Keratinocyte (primary cell): ENCODE data around the gene C20orf144. TPM values are rescaled to one million over a fixed set of nuclear protein-coding genes. Genes with fewer than 3 reads are reported as not detected.

Experiments
- DNase-seq: peaks from one replicate; pipeline ENCODE4 v3.0.0-alpha.2; 2011; ENCODE audit warnings: low read depth, missing footprints, low spot score
- FAIRE-seq: peaks from 2 replicates; lab custom pipeline; 2011; peaks lifted over from hg19 to GRCh38; lab: Jason Lieb, UNC
- H2AFZ ChIP-seq: 2 replicates; pipeline ENCODE4 v1.6.0; 2012; ENCODE audit warnings: low read length, control low read depth, inconsistent platforms; ENCODE audit not compliant: control insufficient read depth
- H3K27ac ChIP-seq: 2 replicates; pipeline ENCODE4 v1.5.1; 2011; ENCODE audit warnings: low read length; ENCODE audit not compliant: control insufficient read depth, insufficient read depth
- H3K27me3 ChIP-seq: 3 replicates; pipeline ENCODE4 v1.6.0; 2011; ENCODE audit warnings: low read length; ENCODE audit not compliant: control insufficient read depth, insufficient read depth; ENCODE audit errors: extremely low read depth
- H3K36me3 ChIP-seq, 2 experiments: 2 replicates in 1 of 2; 3 replicates in 1 of 2; pipeline ENCODE4 v1.5.1; 2011; ENCODE audit warnings: low read length in 2 of 2, mild to moderate bottlenecking in 1 of 2; ENCODE audit not compliant: control insufficient read depth in 2 of 2, insufficient read depth in 2 of 2; ENCODE audit errors: extremely low read depth in 1 of 2
- H3K4me1 ChIP-seq: 3 replicates; pipeline ENCODE4 v1.5.1; 2011; ENCODE audit warnings: low read length; ENCODE audit not compliant: control insufficient read depth, insufficient read depth; ENCODE audit errors: extremely low read depth
- H3K4me2 ChIP-seq: 3 replicates; pipeline ENCODE4 v1.6.0; 2011; ENCODE audit warnings: low read depth, low read length; ENCODE audit not compliant: control insufficient read depth, insufficient read depth; ENCODE audit errors: extremely low read depth
- H3K4me3 ChIP-seq, 3 experiments: fragments of 200-600 bp in 1 of 3; sonication (generic) in 1 of 3; 2 replicates in 2 of 3; 3 replicates in 1 of 3; pipeline ENCODE4 v1.5.1; 2011 to 2016; ENCODE audit warnings: low read length in 3 of 3, mild to moderate bottlenecking in 3 of 3, control low read depth in 2 of 3, inconsistent platforms in 1 of 3, low read depth in 1 of 3, mixed read lengths in 1 of 3, mixed run types in 1 of 3, moderate library complexity in 1 of 3; ENCODE audit not compliant: control insufficient read depth in 2 of 3, insufficient read depth in 2 of 3; ENCODE audit errors: extremely low read depth in 1 of 3
- H3K79me2 ChIP-seq: 2 replicates; pipeline ENCODE4 v1.6.0; 2012; ENCODE audit warnings: low read length; ENCODE audit not compliant: control insufficient read depth, insufficient read depth
- H3K9ac ChIP-seq: 3 replicates; pipeline ENCODE4 v1.6.0; 2011; ENCODE audit warnings: low read length; ENCODE audit not compliant: control insufficient read depth, insufficient read depth; ENCODE audit errors: extremely low read depth
- H3K9me1 ChIP-seq: 3 replicates; pipeline ENCODE4 v1.6.0; 2011; ENCODE audit warnings: low read length; ENCODE audit not compliant: control insufficient read depth, insufficient read depth; ENCODE audit errors: extremely low read depth
- H3K9me3 ChIP-seq: 2 replicates; pipeline ENCODE4 v1.5.1; 2012; ENCODE audit warnings: low read depth, low read length; ENCODE audit not compliant: control insufficient read depth
- H4K20me1 ChIP-seq: 3 replicates; pipeline ENCODE4 v1.6.0; 2011; ENCODE audit warnings: low read length; ENCODE audit not compliant: control insufficient read depth, insufficient read depth; ENCODE audit errors: extremely low read depth
- CTCF ChIP-seq, 3 experiments: IDR thresholded peaks in 1 of 3; conservative IDR thresholded peaks in 1 of 3; optimal IDR thresholded peaks in 1 of 3; 2 replicates in 2 of 3; 3 replicates in 1 of 3; pipeline versions ENCODE3 to v1.5.1; 2011; ENCODE audit warnings: low read length in 3 of 3, mild to moderate bottlenecking in 3 of 3, moderate library complexity in 2 of 3, control low read depth in 1 of 3, inconsistent platforms in 1 of 3; ENCODE audit not compliant: insufficient read depth in 2 of 3; ENCODE audit errors: extremely low read depth in 1 of 3
- EZH2 ChIP-seq: IDR thresholded peaks from one replicate; pipeline ENCODE4 v1.6.1; 2012; ENCODE audit warnings: inconsistent platforms, mild to moderate bottlenecking, low read length, moderate library complexity
- dilution Hi-C: fragments of 300-500 bp; cut with MboI; formaldehyde crosslinking; loops from one replicate; pipeline ENCODE4 v1.7.0; 2020; ENCODE audit warnings: low sequenced_read_pairs; ENCODE audit not compliant: extremely low pct_ligation_motif_present
- polyA plus RNA-seq, 5 experiments: library from polyadenylated mRNA; depleted of rRNA in 3 of 5; stranded (reverse) in 3 of 5; stranded (forward) in 1 of 5; unstranded in 1 of 5; fragments of >200 nt; gene quantifications; 1 replicate in 1 of 5; 2 replicates in 3 of 5; 3 replicates in 1 of 5; pipeline versions ENCODE4 v1.2.1 to v1.2.3, GENCODE V29; 2011 to 2012; ENCODE audit warnings: missing spikeins in 2 of 5, low read depth in 1 of 5, low replicate concordance in 1 of 5

C20orf144 gene
- polyA plus RNA-seq, 1 donor (not counting 4 experiments of a cell fraction or from before 2014, with no cell fraction given), result 0.03 TPM

DNA sequence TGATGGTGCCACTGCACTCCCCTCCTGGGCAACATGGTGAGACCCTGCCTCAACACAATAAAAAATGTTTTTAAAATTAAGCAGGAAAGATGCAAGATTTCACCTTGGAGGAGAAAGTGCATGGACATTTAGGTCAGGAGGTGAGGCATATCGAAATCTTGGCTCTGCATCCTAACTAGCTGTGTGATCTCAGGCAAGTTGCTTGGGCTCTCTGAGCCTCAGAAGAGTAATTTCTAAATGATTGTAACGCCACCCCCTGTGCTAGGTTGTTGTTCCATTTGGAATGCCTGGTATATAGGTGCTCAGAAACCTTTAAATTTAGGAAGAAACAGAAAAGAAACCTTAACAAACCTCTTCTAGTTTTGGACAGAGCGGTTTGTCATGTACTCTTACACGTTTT, 35.9 kb upstream of the C20orf144 start:
- Histone ChIP-seq H3K4me2 (no peak overlapping the region), H3K9me3 (no peaks in the 10 kb centered on the region), H4K20me1 (no peaks in the 10 kb centered on the region), H3K27ac (no peak overlapping the region), H2AFZ (no peak overlapping the region), H3K9ac (no peak overlapping the region), H3K9me1 (no peaks in the 10 kb centered on the region), H3K27me3 (no peaks in the 10 kb centered on the region), H3K36me3 (peaks cover 14 to 25% of the 10 kb centered on the region in 2 experiments), H3K4me3 (no peak overlapping the region), H3K4me1 (no peaks in the 10 kb centered on the region), H3K79me2 (no peaks in the 10 kb centered on the region)
- FAIRE-seq (no peak), DNase-seq (no peak)
- dilution Hi-C loops, result no loop called here
- TF ChIP-seq CTCF (optimal IDR thresholded peaks at IDR 0.05 in 1 of 3, IDR thresholded peaks at IDR 0.05 in 1 of 3, conservative IDR thresholded peaks at IDR 0.05 in 1 of 3; ENCODE audit: extremely low read depth in 1 of 3, insufficient read depth in 2 of 3, low read length in 3 of 3) (no peak), EZH2 (no peak)

GRCh38 chr20:33627577-33628216, 34.4 kb upstream of the C20orf144 start:
- Histone ChIP-seq H3K36me3 (peaks cover 15 to 25% of the 10 kb centered on the region in 2 experiments), H3K4me1 (no peaks in the 10 kb centered on the region), H3K9me3 (no peaks in the 10 kb centered on the region), H4K20me1 (no peaks in the 10 kb centered on the region), H3K27me3 (no peaks in the 10 kb centered on the region), H3K4me2 (no peak overlapping the region), H3K27ac (no peak overlapping the region), H3K9ac (no peak overlapping the region), H3K4me3 (no peak overlapping the region), H3K79me2 (no peaks in the 10 kb centered on the region), H2AFZ (no peak overlapping the region), H3K9me1 (no peaks in the 10 kb centered on the region)
- dilution Hi-C loops, result no loop called here
- no peak for DNase-seq
- TF ChIP-seq CTCF (optimal IDR thresholded peaks at IDR 0.05 in 1 of 3, IDR thresholded peaks at IDR 0.05 in 1 of 3, conservative IDR thresholded peaks at IDR 0.05 in 1 of 3; ENCODE audit: extremely low read depth in 1 of 3, insufficient read depth in 2 of 3, low read length in 3 of 3), result no peak
- no peak for TF ChIP-seq EZH2
- no peak for FAIRE-seq
